T1000 (cell line): ENCODE results near the gene ELAVL4.
"Not testable (repeated sequence)": the region's sequence is repeated elsewhere in the genome, so short reads cannot be mapped to it uniquely, and the experiment has no call there.

Source experiments
- DNase-seq: peaks from one replicate; lab custom pipeline; 2025; ENCODE audit warnings: mixed read lengths; lab: John Stamatoyannopoulos, UW

ELAVL4 gene

DNA sequence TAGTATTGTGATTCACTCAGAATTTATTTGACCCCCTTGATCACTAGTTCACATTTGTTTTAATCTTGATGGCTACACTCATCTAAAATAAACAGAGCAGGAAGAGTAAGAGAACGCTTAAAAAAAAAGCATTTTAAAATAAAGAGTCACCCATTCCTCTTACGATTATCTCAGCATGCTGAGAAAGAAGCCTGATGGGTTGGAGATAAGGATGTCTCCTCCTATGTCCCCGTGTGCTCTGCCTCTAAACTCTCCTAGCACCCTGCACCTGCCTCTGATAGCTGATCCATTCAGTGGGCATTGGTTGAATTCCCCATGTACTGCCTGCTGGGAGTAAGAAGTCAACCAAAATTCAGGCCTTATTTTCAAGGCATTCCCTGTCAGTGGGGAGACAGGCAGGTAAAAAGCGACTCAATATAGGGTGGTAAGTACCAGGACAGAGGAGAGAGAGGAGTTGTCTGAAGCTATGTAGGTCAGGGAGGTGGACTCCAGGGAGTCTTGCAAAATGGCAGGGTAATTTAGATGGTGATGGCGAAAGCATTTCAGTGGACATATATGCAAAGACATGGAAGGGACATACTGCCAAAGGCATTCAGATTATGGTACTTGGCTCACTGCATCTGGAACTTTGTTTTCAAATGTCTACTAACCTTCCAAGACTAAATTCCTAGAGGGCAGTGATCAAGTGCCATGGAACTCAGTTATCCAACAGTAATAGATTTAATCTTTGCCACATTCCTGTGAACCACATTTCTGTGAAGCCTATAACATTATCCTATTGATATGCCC, 18.4 kb downstream of the ELAVL4 start:
- no peak for DNase-seq

DNA sequence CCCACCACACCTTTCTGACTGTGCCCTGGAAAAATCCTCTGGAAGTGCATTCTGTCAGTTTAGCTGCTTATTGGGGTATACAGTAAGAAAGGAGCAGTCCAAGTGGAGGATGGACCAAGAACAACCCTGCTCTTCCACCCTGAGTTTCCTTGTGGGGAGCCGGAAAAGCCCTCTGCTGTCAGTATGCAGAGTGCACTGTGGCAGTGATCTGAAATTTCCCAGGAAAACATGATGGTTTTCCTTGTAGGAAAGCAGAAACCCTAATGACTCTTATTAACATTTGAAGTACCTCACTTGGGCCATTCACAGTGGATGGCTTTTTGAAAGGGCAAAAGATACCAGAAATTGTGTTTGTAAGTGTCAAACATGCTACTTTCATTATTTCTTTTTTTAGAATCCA, 20.5 kb downstream of the ELAVL4 start:
- no peak for DNase-seq

DNA sequence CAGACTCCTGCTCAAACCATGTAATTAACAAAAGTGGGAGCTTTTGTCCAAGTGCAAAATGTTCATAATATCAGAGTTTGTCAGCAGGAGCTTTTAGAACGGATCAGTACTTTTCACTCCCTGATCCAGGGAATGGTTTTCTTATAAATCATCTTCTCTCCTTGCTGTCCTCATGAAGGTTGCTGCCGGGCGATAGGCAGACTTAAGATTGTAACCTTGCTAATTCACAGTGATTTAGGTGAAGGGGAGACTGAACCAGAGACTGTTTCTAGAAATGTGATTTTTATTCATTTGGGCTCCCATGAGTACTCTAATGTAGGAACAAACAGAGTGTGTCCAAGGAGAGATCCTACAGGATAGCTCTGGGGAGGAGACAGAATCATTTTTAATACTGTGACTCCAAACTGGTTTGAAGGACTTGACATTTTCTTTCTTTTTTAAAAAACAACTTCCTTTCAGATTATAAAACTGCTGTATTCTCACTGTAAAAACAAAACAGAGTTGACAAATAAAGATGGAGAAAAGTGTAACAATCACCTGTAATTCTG, 23.7 kb downstream of the ELAVL4 start:
- no peak for DNase-seq

DNA sequence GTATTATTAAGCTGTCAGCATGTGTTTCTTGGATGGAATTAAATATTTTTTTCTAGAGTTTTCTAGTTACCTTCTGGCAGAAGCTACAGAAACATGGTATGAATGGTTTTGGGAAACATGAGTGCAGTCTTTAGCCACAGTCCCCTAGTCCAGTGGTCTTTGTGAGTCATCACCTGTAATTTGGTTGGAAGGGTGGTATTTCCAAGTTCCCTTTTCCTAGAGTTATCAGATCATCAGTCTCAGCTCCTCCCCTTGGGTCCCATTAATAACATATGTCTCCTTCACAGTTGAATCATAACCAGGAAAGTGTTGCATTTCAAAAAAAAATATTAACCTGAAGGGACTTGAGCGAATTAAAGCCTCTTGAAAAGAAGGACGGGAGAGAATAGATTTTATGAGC, 27.0 kb downstream of the ELAVL4 start:
- DNase-seq: no peak

DNA sequence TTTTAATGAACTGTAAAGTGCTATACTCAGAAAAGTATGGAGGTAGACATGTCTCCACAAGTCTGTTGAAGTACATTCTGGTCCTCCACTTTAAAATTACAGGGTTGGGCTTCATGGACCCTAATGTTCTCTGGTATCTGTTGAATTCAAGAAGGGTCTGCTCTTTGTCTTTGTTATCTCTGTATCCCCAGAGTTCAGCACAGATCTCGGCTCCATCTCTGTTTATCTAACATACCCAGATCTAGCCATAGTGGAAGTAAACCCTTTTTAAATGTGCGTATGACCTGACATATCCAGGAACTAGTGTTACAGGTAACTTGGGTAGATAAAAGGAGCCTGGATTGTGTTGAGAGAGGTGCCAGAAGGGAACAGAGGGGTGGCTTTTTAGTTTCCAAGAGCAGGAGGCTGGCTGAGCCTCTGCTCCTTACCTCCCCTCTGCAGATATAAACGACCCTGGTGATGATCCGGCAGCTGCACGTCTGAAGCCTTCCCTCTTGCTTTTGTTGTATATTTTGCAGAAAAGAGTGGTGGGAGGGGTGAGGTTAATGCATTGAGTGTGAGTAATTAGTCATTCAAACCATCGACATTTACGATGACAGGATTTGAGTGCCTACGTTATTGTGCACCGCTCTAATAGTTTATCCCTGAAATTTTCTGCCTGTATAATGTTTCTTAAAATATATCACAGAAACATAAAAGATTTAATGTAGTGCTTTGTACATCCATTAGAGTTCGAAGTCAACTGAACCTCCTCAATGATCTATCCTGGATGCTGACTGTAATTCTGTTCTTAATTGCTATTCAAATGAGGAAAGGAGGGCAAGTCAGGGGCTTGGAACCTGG, 30.8 kb downstream of the ELAVL4 start:
- DNase-seq: no peak

DNA sequence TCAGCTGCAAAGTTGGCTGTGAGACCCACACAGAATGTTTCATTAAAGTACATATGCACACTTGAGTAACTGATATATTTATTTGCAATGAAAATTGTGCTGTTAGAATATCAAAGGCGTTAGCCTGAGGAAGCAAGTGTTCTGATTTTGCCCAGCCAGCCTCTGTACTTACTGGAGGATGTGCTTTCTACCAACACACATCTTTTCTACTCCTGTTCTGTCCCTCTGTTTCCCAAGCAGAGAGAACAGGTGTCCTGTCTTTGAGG, 31.4 kb downstream of the ELAVL4 start:
- DNase-seq: no peak

DNA sequence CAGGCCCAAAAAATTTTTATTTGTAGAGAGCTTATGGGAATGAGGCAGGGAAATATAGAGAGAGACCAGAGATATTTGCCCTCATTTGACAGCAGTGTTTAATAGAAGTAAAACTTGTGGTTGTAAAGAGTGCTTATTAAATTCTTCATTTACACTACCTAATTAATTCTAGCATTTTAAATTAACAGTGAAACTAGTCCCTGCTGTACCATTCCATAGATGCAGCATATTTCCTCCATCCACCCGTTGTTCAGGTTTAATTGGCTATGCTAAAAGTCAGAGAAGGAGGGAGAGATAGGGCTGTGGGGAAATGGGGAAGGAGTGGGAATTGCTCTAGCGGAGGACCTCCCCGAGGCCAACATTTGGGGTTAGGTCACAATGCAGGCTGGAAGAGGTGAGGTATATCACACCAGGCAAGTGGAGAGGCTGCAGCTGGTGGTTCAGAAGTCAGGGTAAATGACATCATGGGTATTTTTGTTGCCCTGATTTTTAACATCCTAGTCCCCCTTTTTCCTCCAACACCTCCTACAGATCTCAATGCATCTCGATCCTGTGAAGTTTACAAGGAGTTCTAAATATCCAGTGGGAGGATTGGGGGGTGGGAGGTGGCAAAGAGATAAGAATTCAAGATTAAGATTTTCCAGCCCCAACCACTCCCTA, 38.6 kb downstream of the ELAVL4 start:
- DNase-seq: no peak

DNA sequence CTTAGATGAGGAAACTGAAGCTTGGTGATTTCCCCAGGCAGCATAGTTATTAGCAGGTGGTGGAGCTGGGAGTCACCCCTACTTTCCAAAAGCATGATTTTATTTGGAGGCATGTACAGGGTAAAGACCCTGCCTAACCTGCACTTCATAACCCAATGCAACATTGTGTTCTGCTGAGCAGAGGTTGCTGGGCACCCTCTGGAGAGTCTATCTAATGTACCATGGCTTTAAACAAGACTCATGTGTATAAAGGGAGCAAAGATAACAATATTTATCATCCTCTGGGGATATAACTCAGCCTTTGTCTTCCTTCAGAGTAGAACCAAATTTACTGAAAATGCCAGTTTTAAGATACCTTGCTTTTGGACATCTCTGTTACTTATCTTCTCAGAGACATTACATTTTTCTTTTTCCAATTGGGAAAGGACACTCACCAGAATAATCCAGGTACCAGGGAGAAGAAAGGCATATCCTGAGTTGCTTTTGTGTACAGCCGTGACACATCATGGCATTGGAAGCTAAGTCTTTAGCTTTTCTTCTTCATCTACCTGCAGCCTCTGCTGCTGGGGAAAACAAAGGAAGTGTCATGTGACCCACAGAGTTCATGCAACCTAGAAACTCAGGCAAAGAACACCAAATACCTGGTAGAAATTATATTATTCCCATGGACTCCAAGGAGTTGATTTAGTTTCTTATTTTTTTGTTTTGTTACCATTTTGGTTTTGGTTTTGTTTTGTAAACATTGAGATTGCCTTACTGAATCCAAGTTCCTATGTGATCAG, 39.6 kb downstream of the ELAVL4 start:
- no peak for DNase-seq

DNA sequence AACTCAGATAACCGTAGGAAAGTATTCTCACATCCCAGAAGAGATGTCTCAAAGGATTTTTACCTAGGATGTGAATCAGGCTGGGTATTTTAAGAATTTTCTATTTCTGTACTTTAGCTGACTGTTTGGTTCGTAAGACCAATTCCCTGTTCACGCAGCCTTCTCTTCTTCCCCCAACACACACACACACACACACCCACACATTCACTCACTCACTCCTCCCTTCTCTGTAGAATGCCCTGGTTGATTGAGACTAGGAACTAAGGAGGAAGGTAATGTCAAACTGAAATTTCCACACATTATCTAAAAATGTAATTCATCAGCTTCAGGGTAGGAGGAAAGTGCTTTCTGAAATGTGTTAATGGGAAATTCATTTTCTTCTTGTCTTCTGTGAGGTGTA, 43.5 kb downstream of the ELAVL4 start:
- DNase-seq: no peak

DNA sequence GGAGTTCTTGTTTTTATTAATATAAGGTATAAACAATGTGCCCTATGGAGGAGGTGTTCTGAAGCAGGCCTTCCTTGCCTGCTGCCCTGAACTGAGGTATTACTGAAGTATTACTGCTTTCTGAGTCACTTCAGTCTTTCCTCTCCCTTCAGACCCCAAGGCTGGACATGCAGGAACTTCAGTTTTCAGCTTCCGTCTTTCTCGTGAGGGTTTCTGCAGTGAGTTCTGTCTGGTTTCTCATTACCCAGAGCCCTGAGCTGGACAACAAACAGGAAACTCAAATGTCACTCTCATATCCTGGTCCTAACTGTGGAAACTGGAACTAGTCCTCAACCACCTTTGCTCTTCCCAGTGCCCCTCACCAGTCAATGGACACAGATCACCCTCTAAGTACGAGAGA, 46.8 kb downstream of the ELAVL4 start:
- no peak for DNase-seq

DNA sequence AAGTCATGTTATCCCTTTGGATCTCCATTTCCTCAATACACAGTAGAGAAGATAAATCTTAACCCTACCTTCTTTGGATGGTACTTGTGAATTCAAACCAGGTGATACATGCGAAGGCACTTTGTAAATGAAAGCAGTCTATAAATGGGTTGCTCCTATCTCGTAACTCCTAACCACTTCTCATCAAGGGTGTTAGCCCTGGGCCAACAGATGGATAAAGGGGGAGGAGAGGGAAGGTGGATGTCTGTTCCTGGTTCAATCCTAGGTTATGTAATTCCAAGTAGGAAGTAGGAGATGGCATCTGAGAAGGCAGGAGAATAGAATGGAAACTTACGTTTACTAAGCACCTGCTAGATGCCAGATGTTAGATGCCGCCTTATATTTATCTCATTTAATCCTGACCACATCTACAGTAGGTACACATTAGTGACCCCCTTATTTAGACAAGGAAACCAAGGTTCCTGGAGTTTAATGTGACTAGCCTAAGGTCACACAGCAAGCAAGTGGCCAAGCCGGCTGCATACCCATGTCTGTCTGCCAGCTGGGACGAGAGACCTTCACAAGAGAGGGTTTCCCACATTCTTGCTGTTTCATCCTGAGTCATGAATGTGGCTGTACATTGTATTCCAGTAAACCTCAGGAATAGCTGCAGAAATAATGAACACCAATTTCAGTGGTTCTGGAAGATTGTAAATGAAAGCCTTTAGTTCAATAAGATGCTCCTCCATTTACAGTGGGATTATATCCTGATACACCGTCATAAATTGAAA, 47.7 kb downstream of the ELAVL4 start:
- no peak for DNase-seq

DNA sequence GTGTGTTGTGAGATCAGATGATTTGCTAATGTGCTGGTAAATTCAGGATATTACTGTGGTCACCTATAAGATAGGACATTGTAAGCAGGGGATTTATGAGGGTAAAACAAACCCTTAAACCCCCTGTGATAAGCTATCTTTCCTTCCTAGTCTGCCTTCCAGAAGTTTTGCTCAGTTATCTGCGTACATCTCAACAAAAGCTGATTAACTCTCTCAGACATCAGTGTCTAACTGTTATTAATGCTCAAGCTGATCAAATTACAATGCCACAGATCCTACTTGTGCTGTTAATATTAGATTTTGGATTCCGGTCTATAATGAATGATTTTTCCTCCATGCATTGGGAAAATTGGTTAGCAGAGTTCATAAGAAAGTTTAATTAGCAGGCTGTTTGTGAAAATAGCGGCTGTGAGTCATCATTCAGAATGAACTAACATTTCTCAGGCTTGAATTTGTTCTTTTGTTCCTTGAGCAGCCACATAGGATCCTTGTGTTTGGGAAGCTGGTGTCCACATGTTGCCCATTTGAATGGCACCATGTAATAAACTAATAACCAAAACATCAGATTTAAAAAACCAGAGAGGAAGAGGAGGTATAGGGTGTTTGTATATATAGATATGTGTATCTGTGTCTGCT, 48.7 kb downstream of the ELAVL4 start:
- no peak for DNase-seq

DNA sequence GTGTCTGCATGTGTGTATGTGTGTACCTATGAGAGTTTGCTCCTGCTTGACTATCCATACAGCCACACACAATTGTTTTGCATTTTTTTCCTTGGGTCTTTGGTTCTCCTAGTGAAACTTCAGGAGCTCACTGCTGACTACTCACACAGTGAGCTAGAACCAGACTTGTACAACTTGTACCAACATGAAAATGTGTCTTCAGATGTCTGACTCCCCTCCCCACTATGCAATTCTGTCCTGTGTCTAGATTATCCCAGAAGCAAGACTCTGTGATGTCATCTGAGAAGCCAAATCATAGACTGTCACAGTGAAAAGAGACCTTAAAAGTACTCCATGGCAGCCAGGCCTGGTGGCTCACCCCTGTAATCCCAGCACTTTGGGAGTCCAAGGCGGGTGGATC, 49.7 kb downstream of the ELAVL4 start:
- DNase-seq: no peak

DNA sequence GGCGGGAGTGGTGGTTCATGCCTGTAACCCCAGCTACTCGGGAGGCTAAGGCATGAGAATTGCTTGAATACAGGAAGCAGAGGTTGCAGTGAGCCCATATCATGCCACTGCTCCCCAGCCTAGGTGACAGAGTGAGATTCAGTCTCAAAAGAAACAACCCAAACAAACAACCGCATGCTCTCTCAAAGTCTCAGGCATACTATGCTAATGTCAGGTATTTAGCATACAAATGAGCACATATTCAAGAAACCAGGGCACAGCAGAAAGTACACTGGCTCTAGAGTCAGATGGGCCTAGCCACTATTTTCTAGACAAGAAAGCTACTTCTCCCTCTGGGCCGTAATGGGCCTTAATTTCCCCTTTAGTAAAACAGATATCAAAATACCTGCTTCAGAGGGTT, 55.0 kb downstream of the ELAVL4 start:
- DNase-seq: no peak

DNA sequence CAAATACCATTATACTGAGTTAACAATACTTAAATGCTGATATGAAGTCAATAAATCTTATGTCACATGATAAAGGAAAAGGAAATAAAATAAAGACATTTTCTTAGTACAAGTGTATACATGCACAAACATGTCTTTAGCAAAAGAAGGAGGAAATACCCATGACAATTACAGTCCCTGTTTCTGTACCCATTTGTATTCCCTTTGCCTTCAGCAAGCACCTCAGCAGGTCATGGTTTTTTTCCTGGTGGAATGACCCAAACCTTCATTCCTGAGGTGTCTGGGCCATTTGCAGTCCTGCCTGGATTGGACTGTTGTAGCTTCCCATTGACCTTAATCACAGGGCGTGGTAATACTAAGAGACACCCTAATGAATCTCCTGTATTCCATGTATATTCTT, 57.6 kb downstream of the ELAVL4 start:
- not testable (repeated sequence) for DNase-seq

DNA sequence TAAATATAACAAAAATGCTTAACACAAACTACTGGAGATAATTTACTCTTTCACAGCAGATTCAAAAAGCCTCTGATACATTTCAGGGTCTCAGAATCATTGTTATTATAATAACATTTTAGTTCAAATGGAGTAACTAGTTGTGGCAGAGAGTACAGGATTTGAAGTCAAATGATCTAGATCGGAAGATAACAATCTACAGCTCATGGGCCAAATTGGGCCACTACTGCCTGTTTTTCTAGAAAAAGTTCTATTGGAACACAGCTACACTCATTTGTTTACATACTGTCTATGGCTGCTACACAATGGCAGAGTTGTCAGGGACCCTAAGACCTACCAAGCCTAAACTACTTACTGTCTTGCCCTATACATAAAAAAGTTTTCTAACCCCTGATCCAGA, 63.6 kb downstream of the ELAVL4 start:
- DNase-seq: no peak

DNA sequence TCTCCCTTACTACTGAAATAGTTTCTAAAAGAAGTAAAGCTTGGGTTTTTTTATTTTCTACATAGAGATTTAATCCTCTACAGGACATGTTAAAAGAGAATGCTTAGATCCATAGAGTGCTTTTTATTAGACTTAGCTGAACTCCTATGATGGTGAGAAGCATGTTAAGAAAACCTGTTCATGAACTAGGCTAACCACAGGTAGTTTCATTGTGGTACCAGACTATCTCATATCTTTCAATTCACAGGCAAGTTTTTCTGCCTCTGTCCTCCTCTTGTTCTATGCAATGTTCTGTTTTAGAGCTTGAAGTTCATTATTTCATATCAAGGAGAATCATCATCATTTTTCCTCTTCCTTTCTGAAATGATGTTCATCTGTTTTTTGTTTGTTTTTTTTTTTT, 65.4 kb downstream of the ELAVL4 start:
- DNase-seq: no peak

DNA sequence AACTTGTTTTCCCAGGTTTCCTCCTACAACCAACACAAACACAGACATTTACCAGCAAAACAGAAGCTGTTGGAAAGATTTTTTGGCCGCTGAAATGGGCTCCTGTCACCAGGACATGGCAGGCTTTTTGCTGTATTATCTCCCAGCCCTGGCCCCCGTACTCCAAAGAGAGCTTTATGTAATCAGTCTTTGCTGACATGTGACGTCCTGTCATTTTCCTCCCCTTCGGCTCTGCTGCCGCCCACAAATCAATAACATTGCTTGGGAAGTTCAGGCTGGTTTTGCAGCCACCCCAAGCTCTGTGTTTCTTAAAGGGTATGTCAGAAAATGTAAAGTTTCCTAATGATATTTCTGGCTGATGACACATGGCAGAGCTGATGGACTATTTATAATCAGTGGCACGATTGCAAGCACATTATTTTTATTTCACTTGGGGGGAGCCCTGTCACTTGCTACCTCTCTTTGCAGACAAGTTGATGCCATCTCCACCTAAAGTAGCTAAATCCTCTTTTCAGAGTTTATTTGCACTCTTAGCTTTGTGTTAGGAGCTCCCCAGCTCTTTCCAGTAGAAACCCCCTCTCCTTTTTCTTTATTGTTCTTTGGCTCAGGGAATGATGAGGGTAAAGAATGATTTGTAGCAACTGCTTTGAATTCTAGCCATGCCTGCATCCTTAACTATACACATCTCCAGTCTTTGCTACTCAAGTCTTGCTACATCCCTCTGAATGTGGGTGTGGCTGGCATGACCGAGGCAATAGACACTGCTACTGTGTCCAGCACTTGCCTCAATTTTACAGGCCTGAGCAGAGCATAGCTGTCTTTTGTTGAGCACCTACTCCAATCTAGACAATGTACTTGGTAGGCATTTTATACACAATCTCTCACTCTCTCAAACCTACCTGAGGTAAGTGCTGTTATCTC, 67.3 kb downstream of the ELAVL4 start:
- DNase-seq: no peak

DNA sequence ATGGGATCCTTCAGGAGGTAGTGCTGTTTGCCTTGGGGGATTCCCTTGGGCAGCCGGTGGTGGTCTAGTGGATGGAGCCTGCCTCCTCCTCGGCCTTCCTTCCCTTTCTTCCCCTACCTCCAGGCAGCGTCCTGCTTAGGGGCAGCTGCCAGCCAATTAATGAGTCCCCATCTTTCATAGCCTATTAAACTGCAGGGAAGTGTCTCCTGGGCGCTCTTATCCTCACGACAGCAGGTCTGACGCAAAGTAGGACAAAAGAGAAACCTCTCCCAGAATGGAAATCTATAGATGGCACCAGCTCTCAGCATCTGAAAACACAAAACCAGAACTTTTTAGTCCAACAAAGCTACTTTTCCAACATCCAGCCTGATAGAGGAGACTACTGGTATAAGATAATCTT, 69.3 kb downstream of the ELAVL4 start:
- DNase-seq: no peak

DNA sequence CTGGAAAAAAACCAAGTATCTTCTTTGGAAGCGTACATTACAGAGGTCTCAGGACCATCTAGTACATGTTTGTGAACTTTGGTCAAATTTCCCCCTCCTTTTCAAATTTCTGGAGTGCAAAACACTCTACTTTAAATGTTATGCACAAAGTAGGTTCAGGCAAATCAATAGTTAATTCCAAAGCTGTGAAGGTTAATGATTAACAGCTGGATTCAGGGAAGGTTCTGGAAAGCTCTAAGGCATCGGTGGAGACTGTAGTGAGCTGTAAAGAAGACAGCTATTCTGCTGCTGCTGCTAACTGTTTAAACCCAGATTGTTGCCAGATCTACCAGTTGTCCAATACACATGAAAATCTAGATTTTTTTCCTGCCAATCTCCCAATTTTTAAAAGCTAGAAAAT, 70.9 kb downstream of the ELAVL4 start:
- no peak for DNase-seq
